Endothelial cell of umbilical vein (primary cell): ENCODE data around the gene C8G. TPM values are rescaled to one million over a fixed set of nuclear protein-coding genes. Genes with fewer than 3 reads are reported as not detected.

Experiments used
- BruUV-seq: library from RNA; stranded (reverse); fragments of 400-500 nt; replicated peaks from 2 replicates; lab custom pipeline; 2021; lab: Mats Ljungman, UMichigan
- CTCF ChIA-PET: fragments of 300-600, 350-600 bp; sonication (Branson Sonifier 250); formaldehyde crosslinking; loops from one replicate; lab custom pipeline; 2021; ENCODE audit warnings: antibody characterized with exemption, inconsistent platforms; lab: Charles Lee
- POLR2A ChIA-PET: fragments of 300-600, 350-600 bp; sonication (Branson Sonifier 250); formaldehyde crosslinking; loops from one replicate; lab custom pipeline; 2021; ENCODE audit warnings: antibody characterized with exemption, inconsistent platforms; lab: Charles Lee
- DNase-seq: peaks from one replicate; pipeline ENCODE4 v3.0.0-alpha.2; 2011; ENCODE audit warnings: low read depth, low spot score
- FAIRE-seq: peaks from 2 replicates; lab custom pipeline; 2011; peaks lifted over from hg19 to GRCh38; lab: Jason Lieb, UNC
- H2AFZ ChIP-seq: 2 replicates; pipeline ENCODE4 v1.6.0; 2012; ENCODE audit warnings: low read depth, low read length, control low read depth, inconsistent platforms
- H3K27ac ChIP-seq: 2 replicates; pipeline ENCODE4 v1.5.1; 2011; ENCODE audit warnings: low read depth, mild to moderate bottlenecking, control low read depth, low read length, moderate library complexity; ENCODE audit not compliant: insufficient read depth
- H3K27me3 ChIP-seq, 2 experiments: 2 replicates each; pipeline versions ENCODE4 v1.6.0 to v1.6.1; 2011; ENCODE audit warnings: low read length in 2 of 2, mixed read lengths in 1 of 2; ENCODE audit not compliant: control insufficient read depth in 2 of 2, insufficient read depth in 2 of 2
- H3K36me3 ChIP-seq, 2 experiments: 2 replicates in 1 of 2; 3 replicates in 1 of 2; pipeline ENCODE4 v1.5.1; 2011; ENCODE audit warnings: low read length in 2 of 2, mild to moderate bottlenecking in 1 of 2, moderate library complexity in 1 of 2; ENCODE audit not compliant: control insufficient read depth in 2 of 2, insufficient read depth in 2 of 2; ENCODE audit errors: extremely low read depth in 1 of 2
- H3K4me1 ChIP-seq: 3 replicates; pipeline ENCODE4 v1.5.1; 2011; ENCODE audit warnings: mild to moderate bottlenecking, low read length; ENCODE audit not compliant: control insufficient read depth, insufficient read depth; ENCODE audit errors: extremely low read depth
- H3K4me2 ChIP-seq: 2 replicates; pipeline ENCODE4 v1.6.1; 2011; ENCODE audit warnings: low read length, control low read depth, mixed read lengths; ENCODE audit not compliant: insufficient read depth
- H3K4me3 ChIP-seq, 3 experiments: fragments of 200-600 bp in 1 of 3; sonication (generic), shearing (Covaris generic) in 1 of 3; replicated peaks in 1 of 3; 2 replicates each; pipeline ENCODE4 v1.5.1; 2011 to 2016; ENCODE audit warnings: control low read depth in 3 of 3, low read length in 3 of 3, mild to moderate bottlenecking in 2 of 3, inconsistent platforms in 1 of 3, low read depth in 1 of 3, moderate library complexity in 1 of 3; ENCODE audit not compliant: insufficient read depth in 1 of 3
- H3K79me2 ChIP-seq: 2 replicates; pipeline ENCODE4 v1.6.0; 2012; ENCODE audit warnings: low read length, inconsistent platforms; ENCODE audit not compliant: control insufficient read depth, insufficient read depth
- H3K9ac ChIP-seq: replicated peaks from 2 replicates; pipeline ENCODE3; 2011; ENCODE audit warnings: low read length, control low read depth; ENCODE audit not compliant: insufficient read depth; ENCODE audit errors: extremely low read depth
- H3K9me1 ChIP-seq: replicated peaks from 3 replicates; pipeline ENCODE4 v1.6.0; 2011; ENCODE audit warnings: mild to moderate bottlenecking, low read length; ENCODE audit not compliant: control insufficient read depth, insufficient read depth; ENCODE audit errors: extremely low read depth
- H3K9me3 ChIP-seq: replicated peaks from 2 replicates; pipeline ENCODE4 v1.5.1; 2012; ENCODE audit warnings: low read length, inconsistent platforms; ENCODE audit not compliant: control insufficient read depth, insufficient read depth
- H4K20me1 ChIP-seq: replicated peaks from 2 replicates; pipeline ENCODE3; 2011; ENCODE audit warnings: mild to moderate bottlenecking, low read length; ENCODE audit not compliant: control insufficient read depth, insufficient read depth; ENCODE audit errors: extremely low read depth
- CTCF ChIP-seq, 2 donors: IDR thresholded peaks; 1 replicate in 1 of 2; 2 replicates in 1 of 2; pipeline ENCODE4 v1.5.1; 2011; ENCODE audit warnings: low read length in 2 of 2, mild to moderate bottlenecking in 2 of 2, moderate library complexity in 2 of 2, control low read depth in 1 of 2, inconsistent platforms in 1 of 2, low read depth in 1 of 2; ENCODE audit not compliant: insufficient read depth in 1 of 2; ENCODE audit errors: extremely low read depth in 1 of 2
- EZH2 ChIP-seq: IDR thresholded peaks from 2 replicates; pipeline ENCODE4 v1.6.1; 2012; ENCODE audit warnings: borderline replicate concordance, low read depth, mild to moderate bottlenecking, moderate library complexity, low read length, inconsistent platforms; ENCODE audit not compliant: severe bottlenecking
- FOS ChIP-seq: IDR thresholded peaks from 2 replicates; pipeline ENCODE4 v1.6.1; 2011; ENCODE audit warnings: mild to moderate bottlenecking, low read length, moderate library complexity, borderline replicate concordance; ENCODE audit not compliant: insufficient read depth
- GATA2 ChIP-seq: IDR thresholded peaks from 2 replicates; pipeline ENCODE4 v1.7.0; 2011; ENCODE audit warnings: low read depth, mild to moderate bottlenecking, moderate library complexity, mixed read lengths, low read length; ENCODE audit not compliant: insufficient read length, insufficient read depth
- JUN ChIP-seq: IDR thresholded peaks from 2 replicates; pipeline ENCODE4 v1.6.1; 2011; ENCODE audit warnings: borderline replicate concordance, low read depth; ENCODE audit not compliant: insufficient read length, insufficient read depth
- MYC ChIP-seq: IDR thresholded peaks from one replicate; pipeline ENCODE4 v1.6.1; 2011; ENCODE audit warnings: mild to moderate bottlenecking, low read depth, low read length
- POLR2A ChIP-seq: IDR thresholded peaks from 2 replicates; pipeline ENCODE4 v1.6.1; 2012; ENCODE audit warnings: low read depth, mild to moderate bottlenecking, control low read depth, low read length
- POLR2AphosphoS5 ChIP-seq: IDR thresholded peaks from 2 replicates; pipeline ENCODE4 v1.6.1; 2012; ENCODE audit warnings: low read depth, mild to moderate bottlenecking, control low read depth, low read length, moderate library complexity; ENCODE audit not compliant: insufficient read depth
- dilution Hi-C: fragments of 300-500 bp; cut with MboI; formaldehyde crosslinking; loops from one replicate; pipeline ENCODE4 v1.15.0; 2019; ENCODE audit warnings: low sequenced_read_pairs; ENCODE audit not compliant: extremely low pct_ligation_motif_present
- intact Hi-C: fragments of 100-400 bp; cut with micrococcal nuclease; formaldehyde crosslinking; loops from one replicate; pipeline ENCODE4 v1.10.0; 2022
- polyA plus RNA-seq, 4 experiments: library from polyadenylated mRNA; depleted of rRNA in 3 of 4; stranded (reverse) in 3 of 4; unstranded in 1 of 4; fragments of >200 nt; gene quantifications; 2 replicates each; pipeline versions ENCODE4 v1.2.1 to v1.2.3, GENCODE V29; 2011 to 2012; ENCODE audit warnings: missing spikeins in 1 of 4
- total RNA-seq: library from RNA; stranded (reverse); gene quantifications from 2 replicates; pipeline ENCODE4 v1.2.3, GENCODE V29; 2021
- TF ChIP-seq, protein P1 (sequence below): IDR thresholded peaks from 2 replicates; pipeline ENCODE4 v1.6.1; 2011; ENCODE audit not compliant: insufficient read depth, insufficient read length

C8G gene
- total and polyA plus RNA-seq, 2 donors (not counting 3 experiments of a cell fraction or from before 2014, with no cell fraction given): 0.47 to 1.9 TPM

- H4K20me1 ChIP-seq: no peaks in the 10 kb centered on the region
- intact Hi-C loops (no loop called here), dilution Hi-C loops (no loop called here)
- CTCF ChIA-PET: interaction anchor here (1.3 kb wide), 1 partner anchor 15 kb away, joined by 4 read pairs; no protein-coding TSS in a partner anchor
- no peak overlapping the region for H3K9ac ChIP-seq
- no peak for DNase-seq
- POLR2A ChIA-PET: no interaction called here
- no peaks in the 10 kb centered on the region for H3K79me2 ChIP-seq
- no peaks in the 10 kb centered on the region for H3K4me1 ChIP-seq
- BruUV-seq: no TSS peak
- H3K27me3 ChIP-seq: no peaks in the 10 kb centered on the region
- TF ChIP-seq MYC (no peak), GATA2 (no peak), FOS (no peak), POLR2AphosphoS5 (no peak), POLR2A (no peak), CTCF (IDR thresholded peaks at IDR 0.05; ENCODE audit: extremely low read depth in 1 of 2, insufficient read depth in 1 of 2, low read depth in 1 of 2, low read length in 2 of 2) (no peak), JUN (no peak), EZH2 (no peak)
- TF ChIP-seq, protein P1, sequence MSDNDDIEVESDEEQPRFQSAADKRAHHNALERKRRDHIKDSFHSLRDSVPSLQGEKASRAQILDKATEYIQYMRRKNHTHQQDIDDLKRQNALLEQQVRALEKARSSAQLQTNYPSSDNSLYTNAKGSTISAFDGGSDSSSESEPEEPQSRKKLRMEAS: no peak
- H3K4me2 ChIP-seq: no peak overlapping the region
- H3K9me1 ChIP-seq: no peaks in the 10 kb centered on the region
- H3K4me3 ChIP-seq: no peak overlapping the region
- FAIRE-seq: no peak
- H3K27ac ChIP-seq: no peak overlapping the region
- H3K36me3 ChIP-seq: no peaks in the 10 kb centered on the region
- no peaks in the 10 kb centered on the region for H3K9me3 ChIP-seq
- H2AFZ ChIP-seq: no peak overlapping the region
Measured at GRCh38 chr9:136963341-136963740, 18.3 kb downstream of the C8G start.
